IPS DF 19.7 (cell line): ENCODE results near the gene ATP6V1B1.

Experiments
- DNase-seq: peaks from one replicate; pipeline ENCODE4 v3.0.0-alpha.2; 2013; ENCODE audit warnings: low read depth, low spot score

Gene ATP6V1B1

DNA sequence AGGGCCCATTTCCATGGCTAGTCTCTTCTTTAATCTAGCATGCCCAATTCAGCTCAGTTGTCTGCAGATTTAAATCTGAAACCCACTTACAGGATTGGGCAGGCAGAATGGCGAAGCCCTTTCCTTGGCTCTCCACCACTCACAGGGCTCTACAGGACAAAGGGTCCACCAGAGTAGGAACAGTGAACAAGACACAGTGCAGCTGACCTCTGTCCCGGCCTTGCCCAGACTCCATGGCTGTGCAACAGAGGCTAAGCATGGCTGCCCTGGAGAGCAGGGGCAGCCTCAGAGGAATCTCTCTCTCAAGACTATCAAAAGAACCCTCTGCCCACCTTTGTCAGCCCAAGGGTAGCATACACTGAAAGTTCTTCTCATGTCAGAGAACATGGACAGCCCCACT is 9.7 kb upstream of the ATP6V1B1 start:
- no peak for DNase-seq

GRCh38 chr2:70927138-70927537 is 8.6 kb upstream of the ATP6V1B1 start:
- DNase-seq = no peak

GRCh38 chr2:70927641-70928040 is 8.1 kb upstream of the ATP6V1B1 start:
- no peak for DNase-seq

DNA sequence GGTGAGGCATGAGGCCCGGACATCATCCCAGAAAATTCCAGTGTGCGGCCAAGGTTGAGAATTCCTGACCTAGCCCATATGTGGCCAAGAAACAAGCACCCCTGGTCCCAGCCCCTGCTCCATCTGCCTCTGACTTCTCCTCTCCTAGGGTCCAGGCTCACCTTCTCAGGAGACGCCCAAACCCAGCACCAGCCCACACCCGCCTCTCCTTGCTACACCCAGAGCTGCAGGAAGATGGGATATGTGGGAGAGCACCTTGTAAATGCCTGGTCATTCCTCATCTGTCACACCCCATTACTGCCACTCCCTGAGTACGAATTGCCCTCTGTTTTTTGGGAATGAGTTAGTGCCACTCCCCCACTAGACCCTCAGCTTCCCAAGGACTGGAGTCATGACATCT is 7.3 kb upstream of the ATP6V1B1 start:
- no peak for DNase-seq

GRCh38 chr2:70930371-70931329 is 5.0 kb upstream of the ATP6V1B1 start:
- DNase-seq = no peak

DNA sequence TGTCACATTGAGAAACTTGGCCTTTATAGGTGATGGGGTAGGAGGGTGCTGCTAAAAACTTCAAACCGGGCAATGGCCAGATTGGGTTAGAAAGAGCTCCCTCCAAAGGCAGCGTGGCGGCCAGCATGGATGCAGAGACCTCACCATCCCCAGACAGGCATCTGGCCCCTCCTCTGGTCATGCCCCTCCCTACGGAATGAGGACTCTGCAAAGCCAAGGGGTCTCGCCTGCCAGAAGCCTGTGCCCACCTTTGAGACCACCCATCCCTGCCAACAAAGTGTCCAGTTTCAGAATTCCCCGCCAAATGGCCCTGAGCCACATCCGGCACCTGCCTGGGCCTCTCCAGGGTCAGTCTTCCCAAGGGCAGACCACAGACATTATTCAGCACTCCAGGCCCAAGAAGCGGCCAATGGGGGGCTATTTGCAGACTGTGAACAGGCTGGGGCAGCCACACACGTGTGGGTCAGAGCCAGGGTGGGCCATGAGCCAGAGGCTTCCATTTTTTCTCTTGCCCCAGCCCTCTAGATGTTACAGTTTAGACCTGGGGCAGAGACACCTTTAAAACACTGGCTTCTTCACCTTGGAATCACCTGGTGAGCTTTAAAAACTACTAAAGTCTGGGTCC is 4.2 kb upstream of the ATP6V1B1 start:
- no peak for DNase-seq

DNA sequence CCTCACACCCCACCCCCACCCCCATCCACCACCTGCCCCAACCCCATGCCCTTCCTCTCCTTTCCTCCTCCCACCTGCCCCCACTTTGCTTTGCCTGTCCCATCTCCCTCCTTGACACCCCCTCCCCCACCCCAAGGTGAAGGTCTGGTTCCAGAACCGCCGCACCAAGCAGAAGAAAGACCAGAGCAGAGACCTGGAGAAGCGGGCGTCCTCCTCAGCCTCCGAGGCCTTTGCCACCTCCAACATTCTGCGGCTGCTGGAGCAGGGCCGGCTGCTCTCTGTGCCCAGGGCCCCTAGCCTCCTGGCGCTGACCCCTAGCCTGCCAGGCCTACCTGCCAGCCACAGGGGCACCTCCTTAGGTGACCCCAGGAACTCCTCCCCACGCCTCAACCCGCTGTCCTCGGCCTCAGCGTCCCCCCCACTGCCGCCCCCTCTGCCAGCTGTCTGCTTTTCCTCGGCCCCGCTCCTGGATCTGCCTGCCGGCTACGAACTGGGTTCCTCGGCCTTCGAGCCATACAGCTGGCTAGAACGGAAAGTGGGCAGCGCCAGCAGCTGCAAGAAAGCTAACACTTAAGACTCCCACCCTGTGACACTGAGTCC is 3.0 kb upstream of the ATP6V1B1 start:
- DNase-seq = no peak

DNA sequence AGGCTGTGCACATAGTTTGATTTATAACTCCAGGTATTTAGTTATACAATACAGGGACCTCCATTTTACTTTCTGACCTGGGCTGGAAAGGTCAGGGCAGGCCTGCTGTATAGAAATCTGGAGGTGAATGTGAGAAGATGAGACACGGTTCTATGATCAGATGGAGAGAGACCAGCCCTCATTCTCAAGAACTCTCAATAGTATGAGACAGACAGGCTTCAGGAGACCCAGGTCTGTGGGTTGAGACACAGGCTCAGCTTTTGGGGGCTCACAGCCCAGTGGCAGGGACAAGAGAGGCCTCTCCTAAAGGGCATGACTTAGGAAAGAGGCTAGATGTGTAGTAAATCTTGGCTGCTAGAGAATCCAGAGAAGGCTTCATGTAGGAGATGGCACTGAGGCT is 719 bp upstream of the ATP6V1B1 start:
- no peak for DNase-seq

DNA sequence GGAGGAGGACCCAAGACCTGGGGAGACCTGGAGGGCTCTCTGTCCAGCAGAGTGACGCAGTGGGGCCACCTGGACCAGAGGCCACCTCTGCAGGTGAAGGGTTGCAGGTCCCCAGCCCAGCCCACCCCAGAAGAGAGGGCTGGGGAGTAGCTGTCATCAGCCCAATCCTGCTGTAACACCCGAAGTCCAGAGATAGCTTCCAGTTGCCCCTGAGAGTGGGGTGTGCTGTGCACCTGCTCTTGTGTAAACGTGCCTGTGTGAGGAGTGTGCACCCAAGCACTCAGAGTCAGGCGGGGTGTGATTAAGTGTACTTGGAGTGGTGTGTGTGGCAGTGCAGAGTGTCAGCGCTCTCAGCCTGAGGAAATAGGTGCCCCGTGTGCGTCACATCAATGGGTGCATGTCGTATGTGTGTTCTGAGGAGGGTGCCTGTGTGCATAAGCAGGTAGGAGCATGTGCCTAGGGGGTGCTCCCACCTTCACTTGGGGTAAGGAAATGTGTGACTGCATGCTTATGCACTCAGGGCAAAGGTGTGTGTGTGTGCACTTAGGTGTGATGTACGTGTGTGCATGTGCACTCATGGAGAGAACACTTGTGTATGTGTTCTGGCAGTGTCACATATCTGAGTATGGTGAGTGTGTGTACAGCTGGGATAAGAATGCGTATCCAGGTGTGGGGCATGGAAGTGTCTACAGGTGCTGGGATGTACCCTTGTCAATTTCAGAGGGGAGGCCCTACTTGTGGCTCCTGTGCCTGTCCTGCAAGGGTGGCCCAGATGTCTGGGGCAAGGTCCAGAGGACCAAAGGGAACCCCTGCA is 672 bp downstream of the ATP6V1B1 start:
- no peak for DNase-seq

GRCh38 chr2:70936979-70937811 is 1.5 kb downstream of the ATP6V1B1 start:
- DNase-seq = no peak

DNA sequence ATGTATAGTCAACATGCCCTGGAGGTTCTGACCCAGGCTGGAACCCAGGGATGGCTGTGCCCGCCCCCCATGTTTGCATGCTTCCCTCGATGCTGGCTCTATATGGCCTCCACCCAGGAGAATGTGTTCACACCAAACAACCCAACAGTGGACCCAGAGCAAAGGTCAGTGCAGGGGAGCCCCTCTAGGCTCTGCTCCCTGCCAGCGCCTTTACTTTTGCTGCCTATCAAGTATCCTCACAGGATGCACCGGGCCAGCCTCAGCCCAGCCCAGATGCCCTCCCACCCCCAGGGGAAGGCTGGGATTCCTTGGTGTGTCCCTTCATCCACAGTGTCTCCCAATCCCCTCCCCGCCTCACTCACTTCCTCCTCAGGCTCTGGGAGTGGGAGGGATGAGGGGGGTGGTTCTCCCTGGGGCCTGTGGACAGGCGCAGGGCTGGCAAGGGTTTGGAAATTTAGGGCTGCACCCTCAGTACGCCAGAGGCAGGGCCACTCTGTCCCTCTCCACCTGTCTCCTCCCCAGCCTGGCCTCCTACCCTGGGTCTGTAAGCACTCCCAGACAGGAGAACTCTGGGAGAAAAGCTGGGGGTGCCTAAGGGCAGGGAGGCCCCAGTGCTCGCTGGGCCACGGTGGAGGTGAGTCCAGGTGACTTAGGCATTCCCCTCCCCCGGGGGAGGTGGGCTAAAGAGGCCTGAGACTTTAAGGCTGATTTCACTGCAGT is 2.3 kb downstream of the ATP6V1B1 start:
- no peak for DNase-seq

DNA sequence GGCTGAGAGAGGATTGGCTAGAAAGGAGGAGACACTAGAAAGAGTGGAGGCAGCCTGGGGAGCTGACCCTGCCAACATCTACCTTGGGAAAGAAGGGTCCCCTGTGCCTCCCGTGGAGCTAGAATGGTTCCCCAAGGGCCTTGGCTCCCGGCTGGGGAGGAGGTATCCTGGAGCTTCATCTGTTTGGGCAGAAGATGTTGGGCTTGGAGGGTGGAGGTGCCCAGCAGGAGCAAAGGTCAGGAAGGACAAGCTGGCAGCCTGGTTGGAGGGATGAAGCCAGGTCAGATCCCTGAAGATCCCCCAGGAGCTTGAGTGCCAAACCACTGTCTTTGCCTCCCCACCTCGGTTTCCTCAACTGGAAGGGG is 2.9 kb downstream of the ATP6V1B1 start:
- DNase-seq = no peak

GRCh38 chr2:70939001-70939838 is 3.5 kb downstream of the ATP6V1B1 start:
- no peak for DNase-seq

DNA sequence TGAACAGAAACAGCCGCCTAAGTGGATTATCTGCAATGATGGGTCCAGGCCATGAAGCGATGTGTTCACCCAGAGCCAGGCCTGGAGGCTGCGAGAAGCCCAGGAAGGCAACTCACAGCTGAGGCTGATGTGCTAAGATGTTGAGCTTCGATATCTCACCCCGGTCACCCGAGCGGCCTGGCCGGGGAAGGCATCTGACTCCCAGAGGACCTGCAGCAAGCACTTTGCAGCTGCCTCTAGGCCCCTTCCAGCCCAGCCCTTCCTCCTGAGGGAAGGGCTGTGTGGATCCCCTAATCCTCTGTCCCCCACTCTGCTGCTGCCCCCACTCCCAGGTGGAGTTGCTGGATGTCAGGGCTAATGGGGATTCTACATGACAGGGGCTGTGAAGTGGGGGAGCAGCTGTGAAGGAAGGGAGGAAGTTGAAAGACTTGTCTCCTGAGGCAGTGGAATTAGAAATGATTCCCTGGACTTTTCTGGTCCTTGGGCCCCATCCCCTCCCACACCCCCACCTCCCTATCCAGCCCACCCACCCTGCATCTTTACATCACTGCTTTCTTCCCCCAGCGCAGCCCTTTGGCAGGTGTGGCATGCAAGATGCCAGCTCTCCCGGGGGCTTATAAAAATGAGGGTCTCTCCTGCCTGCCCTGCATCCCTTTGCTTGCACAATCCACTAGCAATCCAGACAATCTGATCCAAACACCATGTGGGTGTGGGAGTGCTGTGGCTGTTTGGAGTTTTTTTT is 4.3 kb downstream of the ATP6V1B1 start:
- DNase-seq = no peak

DNA sequence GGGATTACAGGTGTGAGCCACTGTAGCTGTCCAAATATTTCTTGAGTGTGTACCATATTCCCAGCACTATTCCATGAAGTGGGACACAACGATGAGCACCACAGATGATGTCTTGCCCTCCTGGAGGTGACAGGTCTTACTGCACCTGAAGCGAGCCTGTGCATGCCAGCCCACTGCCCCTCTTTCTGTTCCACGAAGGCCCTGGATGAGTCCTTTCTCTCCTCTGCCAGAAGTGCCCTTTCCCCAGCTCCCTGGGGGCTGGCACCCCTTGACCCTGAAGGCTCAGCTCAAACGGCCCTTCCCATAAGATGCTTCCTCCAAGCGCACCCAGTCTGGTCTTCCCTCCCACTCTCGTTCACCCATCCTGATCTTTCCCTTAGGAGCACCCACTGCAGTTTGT is 5.5 kb downstream of the ATP6V1B1 start:
- no peak for DNase-seq

- no peak for DNase-seq
These were observed 6.0 kb downstream of the ATP6V1B1 start for GRCh38 chr2:70941701-70942100.

DNA sequence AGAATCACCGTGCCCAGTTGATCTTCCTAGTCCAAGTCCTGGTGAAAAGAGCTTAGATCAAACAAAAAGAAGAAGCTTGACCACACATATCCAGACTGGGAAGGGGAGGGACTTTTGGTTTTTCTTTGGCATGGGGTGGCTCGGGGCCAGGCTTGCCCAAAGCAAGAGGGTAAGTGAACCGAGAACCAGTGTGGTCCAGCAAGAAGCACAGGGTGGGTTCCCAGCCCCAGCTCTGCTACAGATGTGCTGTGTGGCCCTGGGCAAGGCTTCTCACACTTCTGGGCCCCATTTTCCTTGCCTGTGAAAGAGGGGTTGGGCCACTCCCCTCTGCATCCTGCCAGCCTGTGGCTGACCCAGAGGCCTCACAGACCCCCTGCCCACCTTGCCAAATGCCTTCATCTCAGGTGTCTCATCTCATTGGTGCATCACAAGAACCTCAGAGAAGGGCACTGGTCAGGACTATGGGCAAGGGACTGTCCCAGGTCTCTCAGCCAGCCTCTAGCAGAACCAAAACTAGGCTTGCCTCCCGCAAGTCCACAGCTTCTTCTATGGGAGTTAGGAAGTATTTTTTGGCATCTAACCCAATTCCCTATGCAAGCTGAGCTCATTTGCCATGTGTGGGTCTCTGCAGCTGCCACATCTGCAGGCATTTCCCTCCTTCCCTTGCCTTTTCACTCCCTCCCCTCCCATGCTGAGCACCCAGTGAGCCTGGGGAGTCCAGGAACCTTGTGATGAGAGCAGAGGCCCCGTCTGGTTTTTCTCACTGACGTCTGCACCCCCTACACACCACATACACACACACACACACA is 6.9 kb downstream of the ATP6V1B1 start:
- DNase-seq = no peak
